ENCODE data around the gene KRT36.

DNA sequence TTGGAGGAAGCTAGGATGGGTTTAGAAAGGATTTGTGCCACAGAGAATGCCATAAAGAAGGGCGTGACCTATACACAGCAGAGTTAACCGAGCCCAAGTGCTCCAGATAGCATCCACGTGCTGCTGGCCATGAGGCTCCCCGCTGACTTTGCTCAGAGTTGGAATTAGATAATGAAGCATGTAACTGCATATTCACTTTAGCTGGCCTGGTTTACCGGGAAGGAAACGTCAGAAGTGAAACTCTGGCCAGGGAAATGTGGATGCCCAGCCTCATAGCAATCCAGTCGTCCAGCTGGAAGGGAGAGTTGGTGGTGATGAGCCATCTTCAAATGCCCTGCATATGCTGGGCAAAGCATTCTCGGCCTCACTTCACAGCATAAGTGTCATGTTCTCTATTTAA lies 14.8 kb downstream of the KRT36 start:
- TF ChIP-seq CTCF (IDR thresholded peaks at IDR 0.05) = no peak
- TF ChIP-seq ZFX (IDR thresholded peaks at IDR 0.05; ENCODE audit: borderline replicate concordance) = no peak
